Gastrocnemius medialis (tissue), 4 donors: ENCODE data around the gene KCNMB3.
"Not testable (repeated sequence)": the region's sequence is repeated elsewhere in the genome, so short reads cannot be mapped to it uniquely, and the experiment has no call there.

ENCODE experiments used
- CTCF ChIP-seq, 5 experiments: fragments of 450-650 bp in 3 of 5; fragments of 200-600 bp in 2 of 5; sonication (generic) in 2 of 5; IDR thresholded peaks in 4 of 5; conservative IDR thresholded peaks in 1 of 5; 1 replicate in 4 of 5; 2 replicates in 1 of 5; pipeline ENCODE4 v1.5.1; 2016 to 2019; ENCODE audit warnings: antibody characterized with exemption in 5 of 5, mild to moderate bottlenecking in 3 of 5, moderate library complexity in 3 of 5
- POLR2A ChIP-seq, 2 donors: fragments of 450-650 bp; IDR thresholded peaks; one replicate each; pipeline ENCODE4 v1.6.1; 2017; ENCODE audit warnings: antibody characterized with exemption in 2 of 2, mild to moderate bottlenecking in 2 of 2, moderate library complexity in 2 of 2

GRCh38 chr3:179274434-179274833 is 23.5 kb upstream of the KCNMB3 start:
- TF ChIP-seq CTCF (IDR thresholded peaks at IDR 0.05 in 4 of 5, conservative IDR thresholded peaks at IDR 0.05 in 1 of 5); POLR2A (IDR thresholded peaks at IDR 0.05): not testable (repeated sequence)
